ENCODE measurements around the gene ZNF738.

Gene ZNF738

DNA sequence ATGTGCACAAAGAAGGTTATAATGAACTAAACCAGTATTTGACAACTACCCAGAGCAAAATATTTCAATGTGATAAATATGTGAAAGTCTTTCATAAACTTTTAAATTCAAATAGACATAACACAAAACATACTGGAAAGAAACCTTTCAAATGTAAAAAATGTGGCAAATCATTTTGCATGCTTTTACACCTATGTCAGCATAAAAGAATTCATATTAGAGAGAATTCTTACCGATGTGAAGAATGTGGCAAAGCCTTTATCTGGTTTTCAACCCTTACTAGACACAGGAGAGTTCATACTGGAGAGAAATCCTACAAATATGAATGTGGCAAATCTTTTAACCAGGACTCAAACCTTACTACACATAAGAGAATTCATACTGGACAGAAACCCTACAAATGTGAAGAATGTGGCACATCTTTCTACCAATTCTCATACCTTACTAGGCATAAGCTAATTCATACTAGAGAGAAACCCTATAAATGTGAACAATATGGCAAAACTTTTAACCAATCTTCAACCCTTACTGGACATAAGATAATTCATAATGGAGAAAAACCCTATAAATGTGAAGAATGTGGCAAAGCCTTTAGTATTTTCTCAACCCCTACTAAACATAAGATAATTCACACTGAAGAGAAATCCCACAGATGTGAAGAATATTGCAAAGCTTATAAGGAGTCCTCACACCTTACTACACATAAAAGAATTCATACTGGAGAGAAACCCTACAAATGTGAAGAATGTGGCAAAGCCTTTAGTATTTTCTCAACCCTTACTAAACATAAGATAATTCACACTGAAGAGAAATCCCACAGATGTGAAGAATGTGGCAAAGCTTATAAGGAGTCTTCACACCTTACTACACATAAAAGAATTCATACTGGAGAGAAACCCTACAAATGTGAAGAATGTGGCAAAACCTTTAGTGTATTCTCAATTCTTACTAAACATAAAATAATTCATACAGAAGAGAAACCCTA, 64.5 kb downstream of the ZNF738 start:
- no peak for DNase-seq

All from COR-L47 (cell line).